H1 (cell line): ENCODE measurements around the gene CAMK1G. TPM values are rescaled to one million over a fixed set of nuclear protein-coding genes. Genes with fewer than 3 reads are reported as not detected.

Source experiments
- ASH2L ChIP-seq: fragments of 200-600, 300-600 bp; sonication (generic); IDR thresholded peaks from one replicate; pipeline ENCODE4 v1.7.1; 2017; ENCODE audit warnings: low read length
- BACH1 ChIP-seq: IDR thresholded peaks from 2 replicates; pipeline ENCODE4 v1.6.1; 2012; ENCODE audit warnings: low read length, improper control_type of control experiment
- CEBPB ChIP-seq: IDR thresholded peaks from 2 replicates; pipeline ENCODE4 v1.6.1; 2012; ENCODE audit warnings: low read depth, low read length
- CHD1 ChIP-seq: IDR thresholded peaks from 2 replicates; pipeline ENCODE4 v1.6.1; 2012; ENCODE audit warnings: low read depth, low read length, improper control_type of control experiment
- EGR1 ChIP-seq: IDR thresholded peaks from 2 replicates; pipeline ENCODE4 v1.6.1; 2011; ENCODE audit warnings: low read depth, low read length, borderline replicate concordance
- EP300 ChIP-seq, 2 experiments: IDR thresholded peaks; 1 replicate in 1 of 2; 2 replicates in 1 of 2; pipeline ENCODE4 v1.6.1; 2011 to 2012; ENCODE audit warnings: low read depth in 2 of 2, low read length in 2 of 2, mild to moderate bottlenecking in 2 of 2, borderline replicate concordance in 1 of 2, inconsistent platforms in 1 of 2, moderate library complexity in 1 of 2
- FOSL1 ChIP-seq: IDR thresholded peaks from 2 replicates; pipeline ENCODE4 v1.6.1; 2011; ENCODE audit warnings: mild to moderate bottlenecking, low read depth, low read length, moderate library complexity; ENCODE audit not compliant: insufficient read depth
- GABPA ChIP-seq: IDR thresholded peaks from 2 replicates; pipeline ENCODE4 v1.6.1; 2011; ENCODE audit warnings: mild to moderate bottlenecking, low read length, moderate library complexity, borderline replicate concordance; ENCODE audit not compliant: insufficient read depth
- GTF2F1 ChIP-seq: IDR thresholded peaks from 2 replicates; pipeline ENCODE4 v1.6.1; 2012; ENCODE audit warnings: low read depth, low read length, improper control_type of control experiment, borderline replicate concordance
- JUND ChIP-seq: IDR thresholded peaks from 2 replicates; pipeline ENCODE4 v1.6.1; 2011; ENCODE audit warnings: mild to moderate bottlenecking, improper control_type of control experiment, low read length
- KDM1A ChIP-seq: fragments of 200-600, 300-600 bp; sonication (generic); IDR thresholded peaks from 2 replicates; pipeline ENCODE4 v1.7.1; 2016; ENCODE audit warnings: mild to moderate bottlenecking, low read length, borderline replicate concordance
- MAFK ChIP-seq: IDR thresholded peaks from 2 replicates; pipeline ENCODE4 v1.6.1; 2012; ENCODE audit warnings: low read depth, mild to moderate bottlenecking, improper control_type of control experiment, low read length
- NANOG ChIP-seq: IDR thresholded peaks from 2 replicates; pipeline ENCODE4 v1.6.1; 2011; ENCODE audit warnings: low read length, low read depth, mild to moderate bottlenecking, inconsistent platforms; ENCODE audit not compliant: insufficient read depth, poor library complexity, severe bottlenecking
- NRF1 ChIP-seq: IDR thresholded peaks from 2 replicates; pipeline ENCODE4 v1.6.1; 2011; ENCODE audit warnings: mild to moderate bottlenecking, low read depth, low read length, improper control_type of control experiment
- SIX5 ChIP-seq: IDR thresholded peaks from 2 replicates; pipeline ENCODE4 v1.6.1; 2011; ENCODE audit warnings: mild to moderate bottlenecking, low read depth, low read length
- SP2 ChIP-seq: IDR thresholded peaks from 2 replicates; pipeline ENCODE4 v1.6.1; 2012; ENCODE audit warnings: mild to moderate bottlenecking, low read length, inconsistent platforms
- SRF ChIP-seq: IDR thresholded peaks from 2 replicates; pipeline ENCODE4 v1.6.1; 2011; ENCODE audit warnings: mild to moderate bottlenecking, low read depth, low read length, moderate library complexity
- SUZ12 ChIP-seq: fragments of 200-600 bp; sonication (generic); IDR thresholded peaks from 2 replicates; pipeline ENCODE4 v1.6.1; 2012; ENCODE audit warnings: mild to moderate bottlenecking, inconsistent platforms, low read length, moderate library complexity, mixed read lengths
- TAF1 ChIP-seq: IDR thresholded peaks from 2 replicates; pipeline ENCODE4 v1.6.1; 2011; ENCODE audit warnings: mild to moderate bottlenecking, low read depth, low read length
- TAF7 ChIP-seq: optimal IDR thresholded peaks from 2 replicates; pipeline ENCODE3; 2011; ENCODE audit warnings: low read depth, mild to moderate bottlenecking, inconsistent platforms, low read length, moderate library complexity, borderline replicate concordance
- TBP ChIP-seq: IDR thresholded peaks from 2 replicates; pipeline ENCODE4 v1.6.1; 2011; ENCODE audit warnings: low read depth, low read length, improper control_type of control experiment
- ZNF274 ChIP-seq: IDR thresholded peaks from 2 replicates; pipeline ENCODE4 v1.7.0; 2012; ENCODE audit warnings: low read length, borderline replicate concordance; ENCODE audit errors: extremely low read depth
- polyA plus RNA-seq, 7 experiments: library from polyadenylated mRNA; depleted of rRNA in 3 of 7; stranded (reverse) in 5 of 7; unstranded in 2 of 7; fragments of >200 nt in 5 of 7; fragments of 200-250 nt in 2 of 7; gene quantifications; 1 replicate in 5 of 7; 2 replicates in 1 of 7; 4 replicates in 1 of 7; pipeline versions ENCODE4 v1.2.1 to v1.2.3, GENCODE V29; 2011 to 2013; ENCODE audit warnings: missing spikeins in 2 of 7, mixed read lengths in 2 of 7
- total RNA-seq: library from RNA; stranded (reverse); fragmentation: NEBNext Ultra II Directional; extraction: Animal tissue kit (Norgen Biotek cat#: 25700); gene quantifications from 2 replicates; pipeline ENCODE4 v1.2.1, GENCODE V29; 2021
- TF ChIP-seq, protein P1 (sequence below): IDR thresholded peaks from 2 replicates; pipeline ENCODE4 v1.6.1; 2011; ENCODE audit warnings: low read depth, mild to moderate bottlenecking, low read length; ENCODE audit not compliant: insufficient read depth
- TF ChIP-seq, protein P2 (sequence below), 3 experiments: IDR thresholded peaks; 1 replicate in 2 of 3; 2 replicates in 1 of 3; pipeline versions ENCODE4 v1.5.1 to v1.6.1; 2011; ENCODE audit warnings: low read length in 3 of 3, mild to moderate bottlenecking in 3 of 3, inconsistent platforms in 2 of 3, low read depth in 1 of 3, moderate library complexity in 1 of 3; ENCODE audit not compliant: insufficient read depth in 1 of 3; ENCODE audit errors: control extremely low read depth in 1 of 3

The CAMK1G gene
- total and polyA plus RNA-seq, 2 of the 8 experiments (the other 6 are each of a cell fraction or from before 2014, with no cell fraction given) = 1.00 to 1.0 TPM

DNA sequence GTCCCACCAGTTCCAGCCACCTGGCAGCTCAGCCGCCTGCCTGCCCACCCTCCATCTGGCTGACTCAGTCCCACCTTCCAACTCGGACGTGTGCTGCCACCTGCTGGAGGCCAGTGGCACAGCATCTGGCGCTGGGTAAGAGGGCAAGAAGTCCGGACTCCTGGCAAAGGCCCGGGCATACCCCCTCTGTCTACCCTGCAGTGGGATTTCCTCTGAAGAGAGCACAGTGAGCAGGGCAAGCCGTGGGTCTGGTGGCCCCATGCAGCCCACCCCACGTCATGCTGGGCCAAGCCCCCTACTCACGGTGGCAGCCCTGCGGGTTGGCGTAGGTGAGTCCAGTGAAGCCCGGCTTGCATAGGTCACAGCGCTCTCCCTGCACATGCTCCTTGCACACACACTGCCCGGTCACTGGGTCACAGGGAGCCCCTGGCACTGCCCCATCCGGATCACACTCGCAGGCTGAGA, 44.2 kb downstream of the CAMK1G start (continued):
- no peak for TF ChIP-seq ZNF274
- TF ChIP-seq, protein P1, sequence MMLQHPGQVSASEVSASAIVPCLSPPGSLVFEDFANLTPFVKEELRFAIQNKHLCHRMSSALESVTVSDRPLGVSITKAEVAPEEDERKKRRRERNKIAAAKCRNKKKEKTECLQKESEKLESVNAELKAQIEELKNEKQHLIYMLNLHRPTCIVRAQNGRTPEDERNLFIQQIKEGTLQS = peak; percentile 26; the same call in 1 of the 2 replicates
- TF ChIP-seq TAF7 = no peak
- no peak for TF ChIP-seq EP300 (IDR thresholded peaks at IDR 0.05; ENCODE audit: borderline replicate concordance in 1 of 2, low read depth in 2 of 2, low read length in 2 of 2)
- TF ChIP-seq CEBPB = no peak
- TF ChIP-seq GTF2F1 = no peak
- no peak for TF ChIP-seq ASH2L
- TF ChIP-seq CHD1 = no peak
- no peak for TF ChIP-seq NANOG
- peak; percentile 63; the same call in 1 of the 2 replicates for TF ChIP-seq MAFK
- no peak for TF ChIP-seq TAF1
- TF ChIP-seq TBP = no peak
- no peak for TF ChIP-seq EGR1
- TF ChIP-seq NRF1 = no peak
- no peak for TF ChIP-seq FOSL1
- TF ChIP-seq SP2 = no peak
- peak; percentile 78 for TF ChIP-seq BACH1
- TF ChIP-seq KDM1A = no peak
- TF ChIP-seq SUZ12 = no peak
- TF ChIP-seq SIX5 = no peak
- no peak for TF ChIP-seq GABPA
- peak; percentile 89 for TF ChIP-seq JUND
- TF ChIP-seq, protein P2, sequence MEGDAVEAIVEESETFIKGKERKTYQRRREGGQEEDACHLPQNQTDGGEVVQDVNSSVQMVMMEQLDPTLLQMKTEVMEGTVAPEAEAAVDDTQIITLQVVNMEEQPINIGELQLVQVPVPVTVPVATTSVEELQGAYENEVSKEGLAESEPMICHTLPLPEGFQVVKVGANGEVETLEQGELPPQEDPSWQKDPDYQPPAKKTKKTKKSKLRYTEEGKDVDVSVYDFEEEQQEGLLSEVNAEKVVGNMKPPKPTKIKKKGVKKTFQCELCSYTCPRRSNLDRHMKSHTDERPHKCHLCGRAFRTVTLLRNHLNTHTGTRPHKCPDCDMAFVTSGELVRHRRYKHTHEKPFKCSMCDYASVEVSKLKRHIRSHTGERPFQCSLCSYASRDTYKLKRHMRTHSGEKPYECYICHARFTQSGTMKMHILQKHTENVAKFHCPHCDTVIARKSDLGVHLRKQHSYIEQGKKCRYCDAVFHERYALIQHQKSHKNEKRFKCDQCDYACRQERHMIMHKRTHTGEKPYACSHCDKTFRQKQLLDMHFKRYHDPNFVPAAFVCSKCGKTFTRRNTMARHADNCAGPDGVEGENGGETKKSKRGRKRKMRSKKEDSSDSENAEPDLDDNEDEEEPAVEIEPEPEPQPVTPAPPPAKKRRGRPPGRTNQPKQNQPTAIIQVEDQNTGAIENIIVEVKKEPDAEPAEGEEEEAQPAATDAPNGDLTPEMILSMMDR (IDR thresholded peaks at IDR 0.05; ENCODE audit: control extremely low read depth in 1 of 3, insufficient read depth in 1 of 3, low read depth in 1 of 3, low read length in 3 of 3) = peak; percentile 98
- no peak for TF ChIP-seq SRF
